B cell (primary cell): ENCODE data around the gene TBX15.

Source experiments
- CTCF ChIP-seq: fragments of 200-600 bp; IDR thresholded peaks from one replicate; pipeline ENCODE4 v1.8.0; 2022; ENCODE audit warnings: antibody characterized with exemption, mild to moderate bottlenecking
- EZH2 ChIP-seq: IDR thresholded peaks from 2 replicates; pipeline ENCODE4 v1.6.1; 2012; ENCODE audit warnings: borderline replicate concordance, low read depth, mild to moderate bottlenecking, moderate library complexity, low read length; ENCODE audit not compliant: insufficient read depth, poor library complexity, severe bottlenecking

GRCh38 chr1:119002028-119002686, 14.0 kb upstream of the TBX15 start:
- no peak for TF ChIP-seq CTCF
- no peak for TF ChIP-seq EZH2
